Gastrocnemius medialis (tissue), 4 donors: ENCODE data around the gene NID1. TPM values are rescaled to one million over a fixed set of nuclear protein-coding genes. Genes with fewer than 3 reads are reported as not detected.

Source experiments
- ATAC-seq, 2 donors: fragments of 150-250 bp; one replicate each; pipeline ENCODE4 v1.9.1; 2016
- DNase-seq, 2 donors: peaks; one replicate each; pipeline ENCODE4 v3.0.0-alpha.2; 2019
- H3K27ac ChIP-seq, 4 donors: fragments of 200-600 bp; sonication (generic); 1 replicate in 1 of 4; 2 replicates in 3 of 4; pipeline ENCODE4 v1.5.1; 2016 to 2018; ENCODE audit warnings: mild to moderate bottlenecking in 2 of 4, moderate library complexity in 1 of 4
- H3K27me3 ChIP-seq, 3 donors: fragments of 200-600 bp; sonication (generic) in 2 of 3; 1 replicate in 1 of 3; 2 replicates in 2 of 3; pipeline versions ENCODE4 v1.5.1 to v1.6.0; 2016 to 2019; ENCODE audit warnings: mild to moderate bottlenecking in 1 of 3, moderate library complexity in 1 of 3
- H3K36me3 ChIP-seq, 2 donors: fragments of 200-600 bp; sonication (generic) in 1 of 2; one replicate each; pipeline ENCODE4 v1.5.1; 2017 to 2018
- H3K4me1 ChIP-seq, 2 donors: fragments of 200-600 bp; sonication (generic) in 1 of 2; one replicate each; pipeline ENCODE4 v1.5.1; 2016 to 2017; ENCODE audit warnings: mild to moderate bottlenecking in 2 of 2
- H3K4me3 ChIP-seq, 4 donors: fragments of 200-600 bp; sonication (generic) in 3 of 4; 1 replicate in 1 of 4; 2 replicates in 3 of 4; pipeline ENCODE4 v1.5.1; 2016 to 2019; ENCODE audit warnings: mild to moderate bottlenecking in 2 of 4
- H3K9me3 ChIP-seq, 3 donors: fragments of 200-600 bp; sonication (generic) in 2 of 3; 1 replicate in 1 of 3; 2 replicates in 2 of 3; pipeline ENCODE4 v1.5.1; 2016 to 2019
- CTCF ChIP-seq, 5 experiments: fragments of 450-650 bp in 3 of 5; fragments of 200-600 bp in 2 of 5; sonication (generic) in 2 of 5; IDR thresholded peaks in 4 of 5; conservative IDR thresholded peaks in 1 of 5; 1 replicate in 4 of 5; 2 replicates in 1 of 5; pipeline ENCODE4 v1.5.1; 2016 to 2019; ENCODE audit warnings: antibody characterized with exemption in 5 of 5, mild to moderate bottlenecking in 3 of 5, moderate library complexity in 3 of 5
- POLR2A ChIP-seq, 2 donors: fragments of 450-650 bp; IDR thresholded peaks; one replicate each; pipeline ENCODE4 v1.6.1; 2017; ENCODE audit warnings: antibody characterized with exemption in 2 of 2, mild to moderate bottlenecking in 2 of 2, moderate library complexity in 2 of 2
- in situ Hi-C, 4 donors: fragments of 200-750 bp; cut with MboI; loops; one replicate each; pipeline versions ENCODE4 v1.15.0 to v1.8.0; 2017; ENCODE audit warnings: low sequenced_read_pairs in 4 of 4
- intact Hi-C: fragments of 100-400 bp; cut with DNase I; formaldehyde crosslinking; loops from one replicate; pipeline ENCODE4 v1.15.1; 2023; ENCODE audit warnings: low total_unique reads
- total RNA-seq, 4 donors: library from RNA; depleted of rRNA; stranded (reverse); fragments of >200 nt; gene quantifications; one replicate each; pipeline versions ENCODE4 v1.1.0 to v1.2.3, GENCODE V29; 2016

The NID1 gene
- total RNA-seq, 4 donors from 2014 or later: 33.7 to 79.0 (median 51.7) TPM

- no peaks in the 10 kb centered on the region for H3K27me3 ChIP-seq
- ATAC-seq: no peak
- H3K27ac ChIP-seq: peak overlapping the region; percentile 45 to 63 (median 55)
- no peak for TF ChIP-seq POLR2A (IDR thresholded peaks at IDR 0.05)
- no peak for TF ChIP-seq CTCF (IDR thresholded peaks at IDR 0.05 in 4 of 5, conservative IDR thresholded peaks at IDR 0.05 in 1 of 5)
- DNase-seq: no peak
- intact Hi-C loops (loop anchor here (5.0 kb wide), 1 partner anchor 33 kb away; no protein-coding TSS in a partner anchor), in situ Hi-C loops (no loop called here)
- no peaks in the 10 kb centered on the region for H3K4me1 ChIP-seq
- no peak overlapping the region for H3K4me3 ChIP-seq
- no peaks in the 10 kb centered on the region for H3K9me3 ChIP-seq
- H3K36me3 ChIP-seq: peaks cover 0 to 3% of the 10 kb centered on the region in 2 donors
These were observed 80.7 kb downstream of the NID1 start for GRCh38 chr1:235984041-235984825.

- TF ChIP-seq POLR2A (IDR thresholded peaks at IDR 0.05) (no peak), CTCF (IDR thresholded peaks at IDR 0.05 in 4 of 5, conservative IDR thresholded peaks at IDR 0.05 in 1 of 5) (no peak)
- intact Hi-C loops (loop anchor here (5.0 kb wide), 1 partner anchor 36 kb away; no protein-coding TSS in a partner anchor), in situ Hi-C loops (no loop called here)
- no peaks in the 10 kb centered on the region for H3K9me3 ChIP-seq
- DNase-seq (no peak), ATAC-seq (no peak)
- H3K27ac ChIP-seq: no peak overlapping the region
- H3K4me3 ChIP-seq: no peak overlapping the region
- H3K4me1 ChIP-seq: no peaks in the 10 kb centered on the region
- H3K27me3 ChIP-seq: no peaks in the 10 kb centered on the region
- H3K36me3 ChIP-seq: peaks cover 0 to 22% of the 10 kb centered on the region in 2 donors
These were observed 83.9 kb downstream of the NID1 start for GRCh38 chr1:235980976-235981375.

- intact Hi-C loops: loop anchor here (5.0 kb wide), 1 partner anchor 37 kb away; no protein-coding TSS in a partner anchor
- no peak for DNase-seq
- in situ Hi-C loops: loop anchor here in 1 of 4 donors (10.0 kb wide), 1 partner anchor 465 kb away; no protein-coding TSS in a partner anchor
- no peaks in the 10 kb centered on the region for H3K9me3 ChIP-seq
- TF ChIP-seq CTCF (IDR thresholded peaks at IDR 0.05 in 4 of 5, conservative IDR thresholded peaks at IDR 0.05 in 1 of 5) (no peak), POLR2A (IDR thresholded peaks at IDR 0.05) (no peak)
- ATAC-seq: no peak
- peak overlapping the region in 3 of 4 donors; percentile 7 to 29 (median 11) for H3K27ac ChIP-seq
- H3K27me3 ChIP-seq: no peaks in the 10 kb centered on the region
- H3K36me3 ChIP-seq: peaks cover 0 to 22% of the 10 kb centered on the region in 2 donors
- H3K4me3 ChIP-seq: no peak overlapping the region
- H3K4me1 ChIP-seq: no peaks in the 10 kb centered on the region
These were observed 85.1 kb downstream of the NID1 start for GRCh38 chr1:235979716-235980333.

- peak overlapping the region in 3 of 4 donors; percentile 7 to 29 (median 11) for H3K27ac ChIP-seq
- no peak for TF ChIP-seq CTCF (IDR thresholded peaks at IDR 0.05 in 4 of 5, conservative IDR thresholded peaks at IDR 0.05 in 1 of 5)
- no peak for TF ChIP-seq POLR2A (IDR thresholded peaks at IDR 0.05)
- DNase-seq (no peak), ATAC-seq (no peak)
- no peaks in the 10 kb centered on the region for H3K4me1 ChIP-seq
- H3K36me3 ChIP-seq: peaks cover 0 to 22% of the 10 kb centered on the region in 2 donors
- H3K4me3 ChIP-seq: no peak overlapping the region
- intact Hi-C loops: no loop called here
- no peaks in the 10 kb centered on the region for H3K27me3 ChIP-seq
- H3K9me3 ChIP-seq: no peaks in the 10 kb centered on the region
- in situ Hi-C loops: loop anchor here in 1 of 4 donors (10.0 kb wide), 1 partner anchor 464 kb away; no protein-coding TSS in a partner anchor
These were observed 85.7 kb downstream of the NID1 start for GRCh38 chr1:235979176-235979575.
